HCT116 (cell line): ENCODE measurements around the gene SZT2. TPM values are rescaled to one million over a fixed set of nuclear protein-coding genes. Genes with fewer than 3 reads are reported as not detected.

Source experiments
- ATAC-seq: fragments of 200-7000 bp; cut with Tn5 transposase; 2 replicates; pipeline ENCODE4 v1.9.1; 2020; ENCODE audit warnings: mild to moderate bottlenecking, moderate library complexity
- BruUV-seq: library from RNA; stranded (reverse); fragments of 400-500 nt; replicated peaks from 2 replicates; lab custom pipeline; 2021; lab: Mats Ljungman, UMichigan
- CTCF ChIA-PET: fragments of 300-600 bp; sonication (Branson Sonifier 250); formaldehyde crosslinking; loops from one replicate; lab custom pipeline; 2021; ENCODE audit warnings: antibody characterized with exemption; lab: Charles Lee
- POLR2A ChIA-PET: fragments of 300-600, 350-600 bp; sonication (Branson Sonifier 250); formaldehyde crosslinking; loops from one replicate; lab custom pipeline; 2021; ENCODE audit warnings: antibody characterized with exemption; lab: Charles Lee
- RAD21 ChIA-PET, 2 experiments: fragments of 300-600 bp; sonication (Branson Sonifier 250); formaldehyde crosslinking; loops; one replicate each; lab custom pipeline; 2023; ENCODE audit warnings: low total read pairs in 2 of 2; ENCODE audit not compliant: uncharacterized antibody in 2 of 2, unreplicated experiment in 2 of 2, low non-redundant PET in 1 of 2; lab: Charles Lee
- DNase-seq: peaks from one replicate; pipeline ENCODE4 v3.0.0-alpha.2; 2010; ENCODE audit warnings: low read depth, low spot score
- H2AFZ ChIP-seq: fragments of 200-600 bp; shearing (Covaris generic), sonication (generic); 2 replicates; pipeline ENCODE4 v1.6.1; 2017; ENCODE audit warnings: low read depth, mixed run types, mixed read lengths, antibody characterized with exemption, low read length; ENCODE audit not compliant: poor library complexity, severe bottlenecking
- H3K27ac ChIP-seq: 2 replicates; pipeline ENCODE4 v1.5.1; 2012; ENCODE audit warnings: low read depth, low read length
- H3K27me3 ChIP-seq: fragments of 200-600 bp; sonication (generic); 2 replicates; pipeline ENCODE4 v1.6.1; 2016; ENCODE audit warnings: mixed run types, low read length, mixed read lengths; ENCODE audit not compliant: insufficient read depth
- H3K36me3 ChIP-seq, 2 experiments: fragments of 200-500 bp in 1 of 2; fragments of 200-600 bp in 1 of 2; sonication (Bioruptor generic) in 1 of 2; sonication (generic) in 1 of 2; 2 replicates each; pipeline versions ENCODE4 v1.5.1 to v1.6.1; 2014 to 2016; ENCODE audit warnings: low read length in 2 of 2, inconsistent platforms in 1 of 2, mixed read lengths in 1 of 2, mixed run types in 1 of 2; ENCODE audit not compliant: insufficient read depth in 2 of 2, control insufficient read depth in 1 of 2
- H3K4me1 ChIP-seq, 2 experiments: fragments of 200-600 bp in 1 of 2; sonication (generic) in 1 of 2; 2 replicates each; pipeline versions ENCODE4 v1.5.1 to v1.6.1; 2012 to 2017; ENCODE audit warnings: low read length in 2 of 2, inconsistent platforms in 1 of 2, mild to moderate bottlenecking in 1 of 2, mixed read lengths in 1 of 2, mixed run types in 1 of 2, moderate library complexity in 1 of 2; ENCODE audit not compliant: insufficient read depth in 2 of 2, control insufficient read depth in 1 of 2
- H3K4me2 ChIP-seq: fragments of 200-600 bp; sonication (generic); 2 replicates; pipeline ENCODE4 v1.6.1; 2017; ENCODE audit warnings: mixed run types, low read length, mixed read lengths
- H3K4me3 ChIP-seq, 2 experiments: fragments of 200-600 bp in 1 of 2; sonication (generic) in 1 of 2; replicated peaks in 1 of 2; 2 replicates each; pipeline ENCODE4 v1.5.1; 2011 to 2016; ENCODE audit warnings: low read length in 2 of 2, control low read depth in 1 of 2, low read depth in 1 of 2, mild to moderate bottlenecking in 1 of 2, mixed read lengths in 1 of 2, mixed run types in 1 of 2
- H3K79me2 ChIP-seq: fragments of 200-600 bp; sonication (generic); 2 replicates; pipeline ENCODE4 v1.6.1; 2017; ENCODE audit warnings: mild to moderate bottlenecking, mixed run types, low read length, moderate library complexity, mixed read lengths; ENCODE audit not compliant: insufficient read depth
- H3K9ac ChIP-seq: fragments of 200-600 bp; sonication (generic); 2 replicates; pipeline ENCODE4 v1.6.1; 2016; ENCODE audit warnings: low read length, mixed read lengths
- H3K9me2 ChIP-seq: fragments of 200-600 bp; sonication (generic), shearing (Covaris generic); 2 replicates; pipeline ENCODE4 v1.6.1; 2017; ENCODE audit warnings: mixed run types, mild to moderate bottlenecking, moderate library complexity; ENCODE audit not compliant: insufficient read depth
- H3K9me3 ChIP-seq, 2 experiments: fragments of 200-500 bp in 1 of 2; fragments of 200-600 bp in 1 of 2; sonication (Bioruptor generic) in 1 of 2; sonication (generic) in 1 of 2; 2 replicates each; pipeline ENCODE4 v1.6.1; 2014 to 2017; ENCODE audit warnings: low read length in 2 of 2, mixed read lengths in 2 of 2, inconsistent platforms in 1 of 2, low read depth in 1 of 2, mild to moderate bottlenecking in 1 of 2, mixed run types in 1 of 2, moderate library complexity in 1 of 2; ENCODE audit not compliant: control insufficient read depth in 1 of 2, insufficient read depth in 1 of 2
- H4K20me1 ChIP-seq: fragments of 200-600 bp; sonication (generic), shearing (Covaris generic); 2 replicates; pipeline ENCODE4 v1.6.1; 2017; ENCODE audit warnings: mixed run types, mild to moderate bottlenecking, moderate library complexity; ENCODE audit not compliant: insufficient read depth
- ATF3 ChIP-seq: IDR thresholded peaks from 2 replicates; pipeline ENCODE4 v1.6.1; 2012
- CBX3 ChIP-seq: IDR thresholded peaks from 2 replicates; pipeline ENCODE4 v1.6.1; 2012; ENCODE audit warnings: low read depth
- EGR1 ChIP-seq: IDR thresholded peaks from 2 replicates; pipeline ENCODE4 v1.6.1; 2012; ENCODE audit warnings: low read depth
- EZH2 ChIP-seq: fragments of 200-600 bp; sonication (generic); IDR thresholded peaks from 2 replicates; pipeline ENCODE4 v1.6.1; 2017; ENCODE audit warnings: antibody characterized with exemption, mixed run types
- REST ChIP-seq: IDR thresholded peaks from 2 replicates; pipeline ENCODE4 v1.6.1; 2012; ENCODE audit warnings: low read depth
- TCF7L2 ChIP-seq: IDR thresholded peaks from 2 replicates; pipeline ENCODE4 v1.7.0; 2011; ENCODE audit warnings: borderline replicate concordance, inconsistent platforms; ENCODE audit not compliant: insufficient read depth, insufficient read length; ENCODE audit errors: extremely low read depth
- intact Hi-C: fragments of 100-400 bp; cut with micrococcal nuclease; formaldehyde crosslinking; loops from 2 replicates; pipeline ENCODE4 v1.10.0; 2022
- total RNA-seq: library from RNA; stranded (reverse); gene quantifications from one replicate; pipeline ENCODE4 v1.2.1, GENCODE V29; 2021; ENCODE audit not compliant: unreplicated experiment

SZT2 gene
- total RNA-seq, 1 experiment from 2014 or later, result 43.0 TPM

GRCh38 chr1:43447891-43448708 lies 58.4 kb downstream of the SZT2 start:
- Histone ChIP-seq H3K4me3 (no peak overlapping the region), H4K20me1 (no peaks in the 10 kb centered on the region), H2AFZ (no peak overlapping the region), H3K9me3 (no peaks in the 10 kb centered on the region), H3K4me1 (peaks cover 9 to 13% of the 10 kb centered on the region in 2 experiments), H3K9me2 (no peaks in the 10 kb centered on the region), H3K36me3 (peaks cover 0 to 15% of the 10 kb centered on the region in 2 experiments; a peak in 2 of 4 replicates), H3K4me2 (no peak overlapping the region), H3K27me3 (no peaks in the 10 kb centered on the region), H3K27ac (no peak overlapping the region), H3K9ac (no peak overlapping the region), H3K79me2 (no peaks in the 10 kb centered on the region)
- DNase-seq (no peak), ATAC-seq (no peak)
- intact Hi-C loops, result no loop called here
- BruUV-seq, result no TSS peak
- TF ChIP-seq EZH2, result no peak
- TF ChIP-seq EGR1, result no peak
- TF ChIP-seq CBX3, result no peak
- no peak for TF ChIP-seq REST
- TF ChIP-seq ATF3, result no peak
- TF ChIP-seq TCF7L2, result no peak
- ChIA-PET RAD21 (interaction anchor here in 1 of 2 experiments (0.6 kb wide), 1 partner anchor 24 kb away, joined by 3 read pairs; no protein-coding TSS in a partner anchor), POLR2A (no interaction called here), CTCF (no interaction called here)
